SK-N-SH (cell line): ENCODE data around the gene HSF5. TPM values are rescaled to one million over a fixed set of nuclear protein-coding genes. Genes with fewer than 3 reads are reported as not detected.

Source experiments
- CTCF ChIA-PET: fragments of 300-600, 350-600 bp; formaldehyde crosslinking; extraction: SDS; loops from one replicate; lab custom pipeline; 2021; lab: Yijun Ruan, JAX
- POLR2A ChIA-PET: fragments of 350-600 bp; sonication (Branson Sonifier 250); formaldehyde crosslinking; extraction: SDS; loops from one replicate; lab custom pipeline; 2020; ENCODE audit warnings: antibody characterized with exemption, inconsistent platforms; lab: Yijun Ruan, JAX
- DNase-seq: peaks from one replicate; pipeline ENCODE4 v3.0.0; 2012
- H2AFZ ChIP-seq: fragments of 200-600 bp; sonication (generic); 2 replicates; pipeline ENCODE4 v1.8.1; 2016; ENCODE audit warnings: antibody characterized with exemption, mild to moderate bottlenecking, low read depth
- H3F3A ChIP-seq: fragments of 200-600 bp; sonication (generic); replicated peaks from 2 replicates; pipeline ENCODE3; 2016; ENCODE audit warnings: antibody characterized with exemption, mild to moderate bottlenecking; ENCODE audit not compliant: insufficient read depth
- H3K27ac ChIP-seq, 2 experiments: fragments of 200-500 bp in 1 of 2; fragments of 200-600 bp in 1 of 2; sonication (Bioruptor generic) in 1 of 2; sonication (generic), shearing (Covaris generic) in 1 of 2; 2 replicates each; pipeline versions ENCODE4 v1.5.1 to v1.6.1; 2014 to 2016; ENCODE audit warnings: low read depth in 2 of 2, inconsistent platforms in 1 of 2, low read length in 1 of 2, mild to moderate bottlenecking in 1 of 2, mixed read lengths in 1 of 2
- H3K27me3 ChIP-seq: fragments of 200-600 bp; sonication (generic), shearing (Covaris generic); 2 replicates; pipeline ENCODE4 v1.6.1; 2016; ENCODE audit warnings: mixed run types; ENCODE audit not compliant: insufficient read depth
- H3K36me3 ChIP-seq, 2 experiments: fragments of 200-500 bp in 1 of 2; fragments of 200-600 bp in 1 of 2; sonication (Bioruptor generic) in 1 of 2; sonication (generic) in 1 of 2; replicated peaks in 1 of 2; 2 replicates each; pipeline versions ENCODE3 to v1.5.1; 2014 to 2016; ENCODE audit warnings: low read length in 1 of 2, mild to moderate bottlenecking in 1 of 2; ENCODE audit not compliant: insufficient read depth in 2 of 2, control insufficient read depth in 1 of 2
- H3K4me1 ChIP-seq, 2 experiments: fragments of 200-500 bp in 1 of 2; fragments of 200-600 bp in 1 of 2; sonication (Bioruptor generic) in 1 of 2; sonication (generic), shearing (Covaris generic) in 1 of 2; 2 replicates each; pipeline versions ENCODE4 v1.5.1 to v1.6.1; 2014 to 2016; ENCODE audit warnings: low read depth in 1 of 2, low read length in 1 of 2, mixed run types in 1 of 2; ENCODE audit not compliant: insufficient read depth in 2 of 2, control insufficient read depth in 1 of 2
- H3K4me2 ChIP-seq: fragments of 200-600 bp; sonication (generic), shearing (Covaris generic); 2 replicates; pipeline ENCODE4 v1.6.1; 2017; ENCODE audit warnings: mixed run types
- H3K4me3 ChIP-seq, 2 experiments: fragments of 200-500 bp in 1 of 2; fragments of 200-600 bp in 1 of 2; sonication (Bioruptor generic) in 1 of 2; sonication (generic), shearing (Covaris generic) in 1 of 2; 2 replicates each; pipeline versions ENCODE4 v1.5.1 to v1.8.1; 2014 to 2016; ENCODE audit warnings: low read depth in 2 of 2, inconsistent platforms in 1 of 2, low read length in 1 of 2, mild to moderate bottlenecking in 1 of 2, mixed read lengths in 1 of 2, moderate library complexity in 1 of 2
- H3K79me2 ChIP-seq: fragments of 200-600 bp; sonication (generic); 2 replicates; pipeline ENCODE4 v1.8.1; 2017; ENCODE audit warnings: mild to moderate bottlenecking; ENCODE audit not compliant: insufficient read depth
- H3K9ac ChIP-seq: fragments of 200-600 bp; sonication (generic); 2 replicates; pipeline ENCODE4 v1.6.1; 2017; ENCODE audit warnings: mixed run types
- H3K9me2 ChIP-seq: fragments of 200-600 bp; sonication (generic); 2 replicates; pipeline ENCODE4 v1.6.1; 2017; ENCODE audit warnings: mixed run types
- H3K9me3 ChIP-seq: fragments of 200-600 bp; sonication (generic); 2 replicates; pipeline ENCODE4 v1.6.1; 2017; ENCODE audit warnings: mixed run types, mild to moderate bottlenecking, moderate library complexity
- H4K20me1 ChIP-seq: fragments of 200-600 bp; sonication (generic); 2 replicates; pipeline ENCODE4 v1.6.1; 2017; ENCODE audit warnings: mild to moderate bottlenecking, mixed run types; ENCODE audit not compliant: insufficient read depth
- FOXJ3 ChIP-seq: sonication (generic); formaldehyde crosslinking; IDR thresholded peaks from 2 replicates; pipeline ENCODE4 v1.5.1; 2020; ENCODE audit warnings: mild to moderate bottlenecking, missing genetic modification reagents
- MXI1 ChIP-seq: IDR thresholded peaks from 2 replicates; pipeline ENCODE4 v1.6.1; 2012; ENCODE audit warnings: mild to moderate bottlenecking, low read depth, low read length, improper control_type of control experiment
- PBX3 ChIP-seq: IDR thresholded peaks from 2 replicates; pipeline ENCODE4; 2012
- RAD21 ChIP-seq: IDR thresholded peaks from 2 replicates; pipeline ENCODE4 v1.6.1; 2012; ENCODE audit warnings: mild to moderate bottlenecking, low read length
- RXRA ChIP-seq: IDR thresholded peaks from 2 replicates; pipeline ENCODE4 v1.4.0; 2012; ENCODE audit warnings: low read depth, mild to moderate bottlenecking, borderline replicate concordance
- SIN3A ChIP-seq: IDR thresholded peaks from 2 replicates; pipeline ENCODE4 v1.6.1; 2012; ENCODE audit warnings: low read depth, mild to moderate bottlenecking, low read length, moderate library complexity, borderline replicate concordance
- TAF1 ChIP-seq: IDR thresholded peaks from 2 replicates; pipeline ENCODE4 v1.6.1; 2012; ENCODE audit warnings: low read depth, mild to moderate bottlenecking, low read length, moderate library complexity, borderline replicate concordance
- TCF12 ChIP-seq: IDR thresholded peaks from 2 replicates; pipeline ENCODE4 v1.4.0; 2012
- TEAD4 ChIP-seq: IDR thresholded peaks from 2 replicates; pipeline ENCODE4 v1.4.0; 2012; ENCODE audit warnings: mild to moderate bottlenecking, borderline replicate concordance; ENCODE audit not compliant: insufficient read depth
- YY1 ChIP-seq: IDR thresholded peaks from 2 replicates; pipeline ENCODE4 v1.4.0; 2012; ENCODE audit warnings: low read depth, mild to moderate bottlenecking
- WGBS: methylation state at CpG from one replicate; pipeline ENCODE4 v1.1.6; 2017; ENCODE audit warnings: low lambda C conversion rate; 5-methylcytosine and 5-hydroxymethylcytosine counted together
- polyA plus RNA-seq, 3 experiments: library from polyadenylated mRNA; depleted of rRNA; stranded (reverse); fragments of >200 nt; gene quantifications; 2 replicates each; pipeline ENCODE4 v1.2.3, GENCODE V29; 2012
- TF ChIP-seq, protein P1 (sequence below): IDR thresholded peaks from 2 replicates; pipeline ENCODE4 v1.6.1; 2012; ENCODE audit warnings: mild to moderate bottlenecking, low read depth, low read length, moderate library complexity
- TF ChIP-seq, protein P2 (sequence below): IDR thresholded peaks from 2 replicates; pipeline ENCODE4 v1.4.0; 2012; ENCODE audit warnings: low read depth

Gene HSF5
- polyA plus RNA-seq, 1 of the 3 experiments (the other 2 are of a cell fraction) = not detected

GRCh38 chr17:58377661-58378060, 110.5 kb downstream of the HSF5 start (continued):
- TF ChIP-seq FOXJ3 (no peak), TEAD4 (no peak), SIN3A (no peak), PBX3 (no peak), MXI1 (no peak)
- TF ChIP-seq, protein P1, sequence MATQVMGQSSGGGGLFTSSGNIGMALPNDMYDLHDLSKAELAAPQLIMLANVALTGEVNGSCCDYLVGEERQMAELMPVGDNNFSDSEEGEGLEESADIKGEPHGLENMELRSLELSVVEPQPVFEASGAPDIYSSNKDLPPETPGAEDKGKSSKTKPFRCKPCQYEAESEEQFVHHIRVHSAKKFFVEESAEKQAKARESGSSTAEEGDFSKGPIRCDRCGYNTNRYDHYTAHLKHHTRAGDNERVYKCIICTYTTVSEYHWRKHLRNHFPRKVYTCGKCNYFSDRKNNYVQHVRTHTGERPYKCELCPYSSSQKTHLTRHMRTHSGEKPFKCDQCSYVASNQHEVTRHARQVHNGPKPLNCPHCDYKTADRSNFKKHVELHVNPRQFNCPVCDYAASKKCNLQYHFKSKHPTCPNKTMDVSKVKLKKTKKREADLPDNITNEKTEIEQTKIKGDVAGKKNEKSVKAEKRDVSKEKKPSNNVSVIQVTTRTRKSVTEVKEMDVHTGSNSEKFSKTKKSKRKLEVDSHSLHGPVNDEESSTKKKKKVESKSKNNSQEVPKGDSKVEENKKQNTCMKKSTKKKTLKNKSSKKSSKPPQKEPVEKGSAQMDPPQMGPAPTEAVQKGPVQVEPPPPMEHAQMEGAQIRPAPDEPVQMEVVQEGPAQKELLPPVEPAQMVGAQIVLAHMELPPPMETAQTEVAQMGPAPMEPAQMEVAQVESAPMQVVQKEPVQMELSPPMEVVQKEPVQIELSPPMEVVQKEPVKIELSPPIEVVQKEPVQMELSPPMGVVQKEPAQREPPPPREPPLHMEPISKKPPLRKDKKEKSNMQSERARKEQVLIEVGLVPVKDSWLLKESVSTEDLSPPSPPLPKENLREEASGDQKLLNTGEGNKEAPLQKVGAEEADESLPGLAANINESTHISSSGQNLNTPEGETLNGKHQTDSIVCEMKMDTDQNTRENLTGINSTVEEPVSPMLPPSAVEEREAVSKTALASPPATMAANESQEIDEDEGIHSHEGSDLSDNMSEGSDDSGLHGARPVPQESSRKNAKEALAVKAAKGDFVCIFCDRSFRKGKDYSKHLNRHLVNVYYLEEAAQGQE = no peak

DNA sequence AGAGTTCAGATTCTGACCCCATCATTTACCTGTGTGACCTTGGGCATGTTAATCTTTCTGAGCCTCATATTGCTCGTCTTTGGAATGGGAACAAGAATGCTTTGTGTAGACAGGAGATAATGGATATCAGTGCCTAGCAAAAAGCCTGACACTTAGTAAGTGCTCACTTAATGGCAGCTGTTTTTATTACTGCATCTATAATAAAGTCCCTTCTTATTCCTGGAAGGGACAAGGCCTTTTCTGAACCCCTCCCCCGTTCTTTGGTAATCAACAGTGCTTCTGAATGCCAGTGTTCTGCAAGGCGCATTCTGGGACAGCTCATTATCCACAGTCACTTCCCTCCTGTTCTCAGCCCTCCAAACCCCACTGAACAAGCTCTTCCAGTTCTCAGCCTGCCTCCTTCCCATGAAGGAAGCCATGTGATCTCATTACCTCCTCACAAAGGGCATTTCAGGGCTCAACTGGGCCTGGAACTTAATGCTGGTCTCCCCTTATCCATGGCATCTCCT, 111.1 kb downstream of the HSF5 start:
- H3K9ac ChIP-seq = no peak overlapping the region
- no peaks in the 10 kb centered on the region for H3K9me2 ChIP-seq
- no peaks in the 10 kb centered on the region for H3K9me3 ChIP-seq
- no peak overlapping the region for H3K4me3 ChIP-seq
- H3K79me2 ChIP-seq = no peaks in the 10 kb centered on the region
- WGBS = 39% methylated on average over 3 of the region's 3 CpGs
- H4K20me1 ChIP-seq = no peaks in the 10 kb centered on the region
- ChIA-PET CTCF (interaction anchor here (0.5 to 1.5 kb wide), 2 partner anchors 40 to 474 kb away, joined by 3 to 6 read pairs; partner anchors contain the start of gene RNF43), POLR2A (no interaction called here)
- DNase-seq = no peak
- H3K27me3 ChIP-seq = peaks cover 34% of the 10 kb centered on the region
- no peak overlapping the region for H3K27ac ChIP-seq
- H3F3A ChIP-seq = no peaks in the 10 kb centered on the region
- no peaks in the 10 kb centered on the region for H3K4me1 ChIP-seq
- no peak overlapping the region for H3K4me2 ChIP-seq
- TF ChIP-seq TAF1 (no peak), TCF12 (no peak), RXRA (no peak), RAD21 (no peak), YY1 (no peak), TEAD4 (no peak)
- TF ChIP-seq, protein P2, sequence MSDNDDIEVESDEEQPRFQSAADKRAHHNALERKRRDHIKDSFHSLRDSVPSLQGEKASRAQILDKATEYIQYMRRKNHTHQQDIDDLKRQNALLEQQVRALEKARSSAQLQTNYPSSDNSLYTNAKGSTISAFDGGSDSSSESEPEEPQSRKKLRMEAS = no peak
- H3K36me3 ChIP-seq = no peaks in the 10 kb centered on the region
- H2AFZ ChIP-seq = no peak overlapping the region
